Smooth muscle cell (in vitro differentiated cells): ENCODE data around the gene CACNA1G. TPM values are rescaled to one million over a fixed set of nuclear protein-coding genes. Genes with fewer than 3 reads are reported as not detected.

Experiments used
- DNase-seq: peaks from one replicate; lab custom pipeline; 2025; ENCODE audit not compliant: unreplicated experiment; lab: John Stamatoyannopoulos, UW
- H2AFZ ChIP-seq: fragments of 200-600 bp; sonication (generic); 2 replicates; pipeline ENCODE4 v1.6.0; 2016; ENCODE audit warnings: antibody characterized with exemption, low read depth, mild to moderate bottlenecking
- H3F3A ChIP-seq: fragments of 200-600 bp; sonication (generic); 2 replicates; pipeline ENCODE4 v1.6.0; 2017; ENCODE audit warnings: antibody characterized with exemption, low read depth
- H3K27ac ChIP-seq: fragments of 200-600 bp; sonication (generic); 2 replicates; pipeline ENCODE4 v1.5.1; 2016; ENCODE audit warnings: low read depth, mild to moderate bottlenecking
- H3K27me3 ChIP-seq: fragments of 200-600 bp; sonication (generic); 2 replicates; pipeline ENCODE4 v1.6.1; 2016; ENCODE audit warnings: low read depth, mild to moderate bottlenecking
- H3K36me3 ChIP-seq: fragments of 200-600 bp; sonication (generic); 2 replicates; pipeline ENCODE4 v1.5.1; 2016; ENCODE audit warnings: low read depth
- H3K4me1 ChIP-seq: fragments of 200-600 bp; sonication (generic); 2 replicates; pipeline ENCODE4 v1.5.1; 2016; ENCODE audit warnings: low read depth
- H3K4me2 ChIP-seq: fragments of 200-600 bp; sonication (generic); 2 replicates; pipeline ENCODE4 v1.6.0; 2016; ENCODE audit warnings: mild to moderate bottlenecking
- H3K4me3 ChIP-seq: fragments of 200-600 bp; sonication (generic); 2 replicates; pipeline ENCODE4 v1.5.1; 2016; ENCODE audit warnings: mild to moderate bottlenecking
- H3K79me2 ChIP-seq: fragments of 200-600 bp; sonication (generic); 2 replicates; pipeline ENCODE4 v1.6.0; 2016; ENCODE audit warnings: low read depth, mild to moderate bottlenecking
- H3K9ac ChIP-seq: fragments of 200-600 bp; sonication (generic); 2 replicates; pipeline ENCODE4 v1.6.0; 2016; ENCODE audit warnings: low read depth
- H3K9me3 ChIP-seq: fragments of 200-600 bp; sonication (generic); replicated peaks from 2 replicates; pipeline ENCODE4 v1.5.1; 2016; ENCODE audit warnings: low read depth
- H4K20me1 ChIP-seq: fragments of 200-600 bp; sonication (generic); 2 replicates; pipeline ENCODE4 v1.6.0; 2016; ENCODE audit warnings: low read depth
- WGBS: methylation state at CpG from one replicate; pipeline ENCODE4 v1.1.7; 2016; ENCODE audit warnings: low lambda C conversion rate; 5-methylcytosine and 5-hydroxymethylcytosine counted together
- polyA plus RNA-seq: library from polyadenylated mRNA; unstranded; fragments of >200 nt; fragmentation: Nextera tagmentation; extraction: Ambion mirVana; gene quantifications from 2 replicates; pipeline ENCODE4 v1.2.1, GENCODE V29; 2016
- total RNA-seq: library from RNA; depleted of rRNA; stranded (reverse); fragments of >200 nt; gene quantifications from 2 replicates; pipeline ENCODE4 v1.2.3, GENCODE V29; 2014
- TF ChIP-seq, protein P1 (sequence below): fragments of 200-600 bp; sonication (generic); IDR thresholded peaks from 2 replicates; pipeline ENCODE4 v1.5.1; 2017; ENCODE audit warnings: borderline replicate concordance, mild to moderate bottlenecking, antibody characterized with exemption; ENCODE audit not compliant: insufficient read depth, poor library complexity, severe bottlenecking

Gene CACNA1G
- total and polyA plus RNA-seq, 2 experiments from 2014 or later = 1.6 to 1.7 TPM

DNA sequence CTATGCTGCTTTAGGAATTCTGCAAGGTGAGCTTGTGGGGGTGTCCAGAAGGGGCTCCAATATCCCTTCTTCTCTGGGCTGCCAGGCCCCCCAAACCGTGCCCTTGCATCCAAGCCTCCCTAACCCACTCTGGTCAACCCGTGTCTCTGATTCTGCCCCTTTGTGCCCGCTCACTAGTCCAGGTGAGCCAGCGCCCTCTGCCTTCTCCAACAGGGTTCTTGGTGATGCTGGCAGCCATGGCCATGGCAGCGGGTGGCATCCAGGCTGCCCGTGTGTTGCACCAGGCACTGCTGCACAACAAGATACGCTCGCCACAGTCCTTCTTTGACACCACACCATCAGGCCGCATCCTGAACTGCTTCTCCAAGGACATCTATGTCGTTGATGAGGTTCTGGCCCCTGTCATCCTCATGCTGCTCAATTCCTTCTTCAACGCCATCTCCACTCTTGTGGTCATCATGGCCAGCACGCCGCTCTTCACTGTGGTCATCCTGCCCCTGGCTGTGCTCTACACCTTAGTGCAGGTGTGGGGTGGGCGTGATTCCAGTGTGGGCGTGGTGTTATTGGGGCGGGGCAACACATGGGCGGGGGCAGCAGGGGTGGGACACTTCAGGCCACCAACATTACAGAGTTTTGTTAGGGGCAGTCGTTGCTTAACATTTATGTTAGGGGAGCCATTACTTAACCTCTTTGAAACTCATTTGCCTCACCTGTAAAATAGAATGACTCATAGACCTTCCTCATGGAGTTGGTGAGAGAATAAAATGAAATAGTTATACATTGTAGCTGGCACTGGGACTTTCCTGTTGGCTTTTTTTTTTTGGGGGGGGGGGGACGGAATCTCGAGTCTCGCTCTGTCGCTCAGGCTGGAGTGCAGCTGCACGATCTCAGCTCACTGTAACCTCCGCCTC, 115.8 kb downstream of the CACNA1G start:
- Histone ChIP-seq H3K27ac (no peak overlapping the region), H3K4me1 (no peaks in the 10 kb centered on the region)
- 90% methylated on average over 24 of the region's 24 CpGs for WGBS

More for the DNA sequence above, 115.8 kb downstream of the CACNA1G start:
- DNase-seq = no peak
- no peaks in the 10 kb centered on the region for H3K36me3 ChIP-seq
- no peaks in the 10 kb centered on the region for H4K20me1 ChIP-seq
- H2AFZ ChIP-seq = no peak overlapping the region
- H3K27me3 ChIP-seq = no peaks in the 10 kb centered on the region
- no peak overlapping the region for H3K9ac ChIP-seq
- H3K4me2 ChIP-seq = no peak overlapping the region
- TF ChIP-seq, protein P1, sequence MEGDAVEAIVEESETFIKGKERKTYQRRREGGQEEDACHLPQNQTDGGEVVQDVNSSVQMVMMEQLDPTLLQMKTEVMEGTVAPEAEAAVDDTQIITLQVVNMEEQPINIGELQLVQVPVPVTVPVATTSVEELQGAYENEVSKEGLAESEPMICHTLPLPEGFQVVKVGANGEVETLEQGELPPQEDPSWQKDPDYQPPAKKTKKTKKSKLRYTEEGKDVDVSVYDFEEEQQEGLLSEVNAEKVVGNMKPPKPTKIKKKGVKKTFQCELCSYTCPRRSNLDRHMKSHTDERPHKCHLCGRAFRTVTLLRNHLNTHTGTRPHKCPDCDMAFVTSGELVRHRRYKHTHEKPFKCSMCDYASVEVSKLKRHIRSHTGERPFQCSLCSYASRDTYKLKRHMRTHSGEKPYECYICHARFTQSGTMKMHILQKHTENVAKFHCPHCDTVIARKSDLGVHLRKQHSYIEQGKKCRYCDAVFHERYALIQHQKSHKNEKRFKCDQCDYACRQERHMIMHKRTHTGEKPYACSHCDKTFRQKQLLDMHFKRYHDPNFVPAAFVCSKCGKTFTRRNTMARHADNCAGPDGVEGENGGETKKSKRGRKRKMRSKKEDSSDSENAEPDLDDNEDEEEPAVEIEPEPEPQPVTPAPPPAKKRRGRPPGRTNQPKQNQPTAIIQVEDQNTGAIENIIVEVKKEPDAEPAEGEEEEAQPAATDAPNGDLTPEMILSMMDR = no peak
- H3K4me3 ChIP-seq = no peak overlapping the region
- no peaks in the 10 kb centered on the region for H3K9me3 ChIP-seq
- no peaks in the 10 kb centered on the region for H3F3A ChIP-seq
- H3K79me2 ChIP-seq = no peaks in the 10 kb centered on the region

Other genes starting within 250 kb of the CACNA1G start
- 33.2 and 34.3 TPM in 2 replicates for gene XYLT2, start 214.6 kb upstream of the CACNA1G start, total RNA-seq
- gene XYLT2, start 214.6 kb upstream of the CACNA1G start, polyA plus RNA-seq = 32.3 and 41.4 TPM in 2 replicates
- gene MRPL27, start 187.5 kb upstream of the CACNA1G start, total RNA-seq = 62.8 and 69.8 TPM in 2 replicates
- 130 and 138 TPM in 2 replicates for gene MRPL27, start 187.5 kb upstream of the CACNA1G start, polyA plus RNA-seq
- gene EME1, start 187.5 kb upstream of the CACNA1G start, total RNA-seq = 4.6 and 8.2 TPM in 2 replicates
- 9.6 and 12.9 TPM in 2 replicates for gene EME1, start 187.5 kb upstream of the CACNA1G start, polyA plus RNA-seq
- 160 and 164 TPM in 2 replicates for gene LRRC59, start 163.2 kb upstream of the CACNA1G start, total RNA-seq
- gene LRRC59, start 163.2 kb upstream of the CACNA1G start, polyA plus RNA-seq = 139 and 161 TPM in 2 replicates
- 16.8 and 18.6 TPM in 2 replicates for gene ACSF2, start 134.5 kb upstream of the CACNA1G start, total RNA-seq
- 13.7 and 21.3 TPM in 2 replicates for gene ACSF2, start 134.5 kb upstream of the CACNA1G start, polyA plus RNA-seq
- gene CHAD, start 91.8 kb upstream of the CACNA1G start, total RNA-seq = not detected in 2 replicates
- gene CHAD, start 91.8 kb upstream of the CACNA1G start, polyA plus RNA-seq = 0.43 and 1.1 TPM in 2 replicates
- gene RSAD1, start 81.9 kb upstream of the CACNA1G start, total RNA-seq = 11.4 and 20.1 TPM in 2 replicates
- gene RSAD1, start 81.9 kb upstream of the CACNA1G start, polyA plus RNA-seq = 21.1 and 25.3 TPM in 2 replicates
- gene MYCBPAP, start 52.3 kb upstream of the CACNA1G start, total RNA-seq = 0.18 and 0.90 TPM in 2 replicates
- gene MYCBPAP, start 52.3 kb upstream of the CACNA1G start, polyA plus RNA-seq = 0.97 and 1.4 TPM in 2 replicates
- 3.9 and 6.3 TPM in 2 replicates for gene EPN3, start 28.0 kb upstream of the CACNA1G start, total RNA-seq
- 5.1 and 7.6 TPM in 2 replicates for gene EPN3, start 28.0 kb upstream of the CACNA1G start, polyA plus RNA-seq
- 62.7 and 107 TPM in 2 replicates for gene SPATA20, start 13.5 kb upstream of the CACNA1G start, total RNA-seq
- gene SPATA20, start 13.5 kb upstream of the CACNA1G start, polyA plus RNA-seq = 61.0 and 64.2 TPM in 2 replicates
- gene ABCC3, start 74.2 kb downstream of the CACNA1G start, total RNA-seq = 1.3 and 4.3 TPM in 2 replicates
- 1.3 and 6.3 TPM in 2 replicates for gene ABCC3, start 74.2 kb downstream of the CACNA1G start, polyA plus RNA-seq
- gene ANKRD40, start 147.2 kb downstream of the CACNA1G start, total RNA-seq = 17.6 and 19.5 TPM in 2 replicates
- gene ANKRD40, start 147.2 kb downstream of the CACNA1G start, polyA plus RNA-seq = 8.2 and 10.1 TPM in 2 replicates
- 59.6 and 77.8 TPM in 2 replicates for gene LUC7L3, start 158.9 kb downstream of the CACNA1G start, total RNA-seq
- gene LUC7L3, start 158.9 kb downstream of the CACNA1G start, polyA plus RNA-seq = 75.9 and 110 TPM in 2 replicates
- not detected in 2 replicates for gene ANKRD40CL, start 206.8 kb downstream of the CACNA1G start, total RNA-seq
- not detected in 2 replicates for gene ANKRD40CL, start 206.8 kb downstream of the CACNA1G start, polyA plus RNA-seq